Body of pancreas (tissue), 4 donors: ENCODE results near the gene TEX26. TPM values are rescaled to one million over a fixed set of nuclear protein-coding genes. Genes with fewer than 3 reads are reported as not detected.

ENCODE experiments used
- ATAC-seq: fragments of 150-250 bp; one replicate; pipeline ENCODE4 v1.9.1; 2016
- DNase-seq, 4 donors: peaks; one replicate each; pipeline ENCODE4 v3.0.0-alpha.2; 2019
- H3K27ac ChIP-seq, 4 donors: fragments of 200-600 bp; sonication (generic); 1 replicate in 3 of 4; 2 replicates in 1 of 4; pipeline versions ENCODE4 v1.5.1 to v1.6.1; 2016 to 2019; ENCODE audit warnings: mild to moderate bottlenecking in 1 of 4, mixed read lengths in 1 of 4, moderate library complexity in 1 of 4
- H3K27me3 ChIP-seq, 2 donors: fragments of 200-600 bp; sonication (generic); one replicate each; pipeline ENCODE4 v1.6.0; 2016; ENCODE audit warnings: mild to moderate bottlenecking in 1 of 2
- H3K36me3 ChIP-seq, 2 donors: fragments of 200-600 bp; sonication (generic); replicated peaks in 1 of 2; 2 replicates each; pipeline ENCODE4 v1.5.1; 2016; ENCODE audit warnings: low read depth in 2 of 2; ENCODE audit not compliant: insufficient read depth in 1 of 2
- H3K4me1 ChIP-seq: fragments of 200-600 bp; sonication (generic); one replicate; pipeline ENCODE4 v1.6.0; 2016
- H3K4me3 ChIP-seq, 2 donors: fragments of 200-600 bp; sonication (generic); 1 replicate in 1 of 2; 2 replicates in 1 of 2; pipeline ENCODE4 v1.5.1; 2016 to 2019
- H3K9me3 ChIP-seq, 3 donors: fragments of 200-600 bp; sonication (generic); 1 replicate in 2 of 3; 2 replicates in 1 of 3; pipeline ENCODE4 v1.5.1; 2016
- CTCF ChIP-seq, 7 experiments: fragments of 450-650 bp in 4 of 7; fragments of 200-600 bp in 3 of 7; sonication (generic) in 3 of 7; IDR thresholded peaks; one replicate each; pipeline ENCODE4 v1.5.1; 2016 to 2019; ENCODE audit warnings: antibody characterized with exemption in 7 of 7
- POLR2A ChIP-seq, 3 donors: fragments of 450-650 bp; IDR thresholded peaks; one replicate each; pipeline ENCODE4 v1.6.1; 2016; ENCODE audit warnings: antibody characterized with exemption in 3 of 3, mild to moderate bottlenecking in 2 of 3
- WGBS, 2 donors: methylation state at CpG; one replicate each; pipeline ENCODE4 v1.1.5; 2017; 5-methylcytosine and 5-hydroxymethylcytosine counted together
- intact Hi-C: fragments of 100-400 bp; cut with DNase I; formaldehyde crosslinking; loops from one replicate; pipeline ENCODE4 v1.15.1; 2023
- total RNA-seq, 2 donors: library from RNA; depleted of rRNA; stranded (reverse); fragments of >200 nt; gene quantifications; one replicate each; pipeline ENCODE4 v1.1.0, GENCODE V29; 2016

The TEX26 gene
- total RNA-seq, 2 donors from 2014 or later: not detected

GRCh38 chr13:30968846-30969245 lies 36.4 kb downstream of the TEX26 start:
- no peak for ATAC-seq

GRCh38 chr13:30971575-30971974 lies 39.1 kb downstream of the TEX26 start:
- TF ChIP-seq CTCF (IDR thresholded peaks at IDR 0.05) (no peak), POLR2A (IDR thresholded peaks at IDR 0.05) (no peak)
- intact Hi-C loops: no loop called here
- WGBS, 2 donors: 65 to 66% methylated on average over 2 of the region's 2 CpGs
- Histone ChIP-seq H3K36me3 (no peaks in the 10 kb centered on the region), H3K4me1 (no peaks in the 10 kb centered on the region), H3K27me3 (no peaks in the 10 kb centered on the region), H3K4me3 (no peak overlapping the region), H3K9me3 (no peaks in the 10 kb centered on the region), H3K27ac (no peak overlapping the region)
- DNase-seq (no peak), ATAC-seq (no peak)

More at GRCh38 chr13:30968846-30969245, 36.4 kb downstream of the TEX26 start:
- Histone ChIP-seq H3K27me3 (no peaks in the 10 kb centered on the region), H3K36me3 (no peaks in the 10 kb centered on the region), H3K4me3 (no peak overlapping the region), H3K27ac (no peak overlapping the region), H3K9me3 (no peaks in the 10 kb centered on the region), H3K4me1 (no peaks in the 10 kb centered on the region)
- TF ChIP-seq CTCF (IDR thresholded peaks at IDR 0.05): no peak
- no peak for TF ChIP-seq POLR2A (IDR thresholded peaks at IDR 0.05)
- 46 to 58% methylated on average over 2 of the region's 2 CpGs for WGBS, 2 donors
- no peak for DNase-seq
- intact Hi-C loops: no loop called here

- H3K9me3 ChIP-seq: no peaks in the 10 kb centered on the region
- intact Hi-C loops: no loop called here
- no peak overlapping the region for H3K27ac ChIP-seq
- no peaks in the 10 kb centered on the region for H3K27me3 ChIP-seq
- no peak for DNase-seq
- no peaks in the 10 kb centered on the region for H3K4me1 ChIP-seq
- TF ChIP-seq CTCF (IDR thresholded peaks at IDR 0.05) (no peak), POLR2A (IDR thresholded peaks at IDR 0.05) (no peak)
- 0 to 4% methylated on average over 1 of the region's 1 CpG for WGBS, 2 donors
- no peaks in the 10 kb centered on the region for H3K36me3 ChIP-seq
- ATAC-seq: no peak
- H3K4me3 ChIP-seq: no peak overlapping the region
Observed at GRCh38 chr13:30972888-30973377, 40.5 kb downstream of the TEX26 start.

GRCh38 chr13:30974350-30974749 lies 41.9 kb downstream of the TEX26 start:
- DNase-seq (no peak), ATAC-seq (no peak)
- intact Hi-C loops: no loop called here
- no peaks in the 10 kb centered on the region for H3K9me3 ChIP-seq
- H3K27me3 ChIP-seq: no peaks in the 10 kb centered on the region
- 6 to 12% methylated on average over 2 of the region's 2 CpGs for WGBS, 2 donors
- TF ChIP-seq POLR2A (IDR thresholded peaks at IDR 0.05) (no peak), CTCF (IDR thresholded peaks at IDR 0.05) (no peak)
- H3K4me3 ChIP-seq: no peak overlapping the region
- H3K36me3 ChIP-seq: no peaks in the 10 kb centered on the region
- H3K27ac ChIP-seq: no peak overlapping the region
- no peaks in the 10 kb centered on the region for H3K4me1 ChIP-seq

GRCh38 chr13:30976025-30976424 lies 43.6 kb downstream of the TEX26 start:
- intact Hi-C loops: no loop called here
- DNase-seq (no peak), ATAC-seq (no peak)
- TF ChIP-seq CTCF (IDR thresholded peaks at IDR 0.05) (no peak), POLR2A (IDR thresholded peaks at IDR 0.05) (no peak)
- H3K36me3 ChIP-seq: no peaks in the 10 kb centered on the region
- H3K27ac ChIP-seq: no peak overlapping the region
- no peak overlapping the region for H3K4me3 ChIP-seq
- no peaks in the 10 kb centered on the region for H3K4me1 ChIP-seq
- 70 to 82% methylated on average over 4 of the region's 4 CpGs for WGBS, 2 donors
- no peaks in the 10 kb centered on the region for H3K9me3 ChIP-seq
- no peaks in the 10 kb centered on the region for H3K27me3 ChIP-seq
